Right lung (tissue), 5 donors: ENCODE measurements around the gene MYH14. TPM values are rescaled to one million over a fixed set of nuclear protein-coding genes. Genes with fewer than 3 reads are reported as not detected.

Source experiments
- DNase-seq, 2 donors: peaks; one replicate each; pipeline ENCODE4 v3.0.0-alpha.2; 2013
- polyA plus RNA-seq, 5 donors: library from polyadenylated mRNA; unstranded; fragments of 120-200 nt; gene quantifications; one replicate each; pipeline versions ENCODE4 v1.2.1 to v1.2.3, GENCODE V29; 2013; ENCODE audit warnings: inconsistent platforms in 1 of 5, low replicate concordance in 1 of 5; ENCODE audit not compliant: insufficient read length in 5 of 5, insufficient read depth in 1 of 5

The MYH14 gene
- polyA plus RNA-seq, 5 donors: 30.6 to 77.6 (median 45.7) TPM

DNA sequence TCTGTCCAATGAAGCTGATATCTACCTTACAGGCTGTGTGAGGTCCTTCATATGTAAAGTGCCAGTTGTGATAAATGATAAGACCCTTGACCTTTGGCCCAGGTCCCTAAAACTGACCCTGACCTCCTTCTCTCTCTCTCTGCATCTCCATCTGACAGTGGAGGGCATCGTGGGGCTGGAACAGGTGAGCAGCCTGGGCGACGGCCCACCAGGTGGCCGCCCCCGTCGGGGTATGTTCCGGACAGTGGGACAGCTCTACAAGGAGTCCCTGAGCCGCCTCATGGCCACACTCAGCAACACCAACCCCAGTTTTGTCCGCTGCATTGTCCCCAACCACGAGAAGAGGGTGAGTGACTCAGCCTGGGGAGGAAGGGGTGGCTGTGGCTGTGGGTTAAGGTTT lies 53.7 kb downstream of the MYH14 start:
- DNase-seq: no peak

DNA sequence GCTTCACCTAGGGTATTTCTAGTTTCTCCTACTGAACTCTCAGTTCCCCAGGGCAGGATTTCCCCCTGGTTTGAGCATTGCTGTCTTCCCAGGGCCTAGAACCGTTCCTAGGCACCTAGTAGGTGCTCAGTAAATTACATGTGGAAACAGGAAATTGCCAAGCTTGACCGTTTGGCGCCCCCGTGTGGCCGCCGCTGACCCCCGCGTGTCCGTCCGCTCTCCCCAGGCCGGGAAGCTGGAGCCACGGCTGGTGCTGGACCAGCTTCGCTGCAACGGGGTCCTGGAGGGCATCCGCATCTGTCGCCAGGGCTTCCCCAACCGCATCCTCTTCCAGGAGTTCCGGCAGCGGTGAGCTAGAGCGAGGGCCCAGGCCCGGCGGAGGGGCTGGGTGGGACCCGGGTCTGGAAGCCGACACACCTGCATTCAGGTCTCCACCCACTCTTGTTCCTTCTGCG lies 55.5 kb downstream of the MYH14 start:
- peak; percentile 13 to 20 for DNase-seq

DNA sequence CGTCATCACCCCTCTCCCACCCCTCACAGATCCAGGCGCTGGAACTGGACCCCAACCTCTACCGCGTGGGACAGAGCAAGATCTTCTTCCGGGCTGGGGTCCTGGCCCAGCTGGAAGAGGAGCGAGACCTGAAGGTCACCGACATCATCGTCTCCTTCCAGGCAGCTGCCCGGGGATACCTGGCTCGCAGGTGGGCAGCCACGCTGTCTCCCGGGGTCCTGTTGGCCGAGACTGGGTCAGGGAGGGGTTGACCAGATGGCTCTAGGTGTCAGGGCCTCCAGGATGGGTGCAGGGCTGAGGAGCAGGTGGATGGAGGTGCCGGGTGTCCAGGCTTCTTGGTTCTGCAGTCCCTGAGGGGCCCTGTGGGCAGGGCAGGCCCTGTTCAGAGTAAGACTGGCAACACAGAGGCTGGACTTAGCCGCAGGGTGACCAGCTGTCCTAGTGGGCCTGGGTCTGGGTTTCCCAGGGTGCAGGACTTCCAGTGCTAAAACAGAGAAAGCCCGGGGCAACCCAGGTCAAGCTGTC lies 58.1 kb downstream of the MYH14 start:
- no peak for DNase-seq

DNA sequence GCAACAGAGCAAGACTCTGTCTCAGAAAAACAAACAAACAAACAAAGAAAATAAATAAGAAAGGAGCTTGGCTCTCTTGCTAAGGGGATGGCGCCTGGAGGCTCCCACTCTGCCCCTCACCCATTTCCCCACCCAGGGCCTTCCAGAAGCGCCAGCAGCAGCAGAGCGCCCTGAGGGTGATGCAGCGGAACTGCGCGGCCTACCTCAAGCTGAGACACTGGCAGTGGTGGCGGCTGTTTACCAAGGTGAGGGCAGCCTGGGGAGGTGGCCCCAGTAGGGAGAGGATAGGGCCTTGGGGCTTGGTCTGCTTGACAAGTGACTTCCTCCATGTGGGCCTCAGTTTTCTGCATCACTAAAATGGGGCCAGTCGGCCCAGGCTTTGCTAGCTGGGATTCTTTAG lies 59.8 kb downstream of the MYH14 start:
- no peak for DNase-seq

DNA sequence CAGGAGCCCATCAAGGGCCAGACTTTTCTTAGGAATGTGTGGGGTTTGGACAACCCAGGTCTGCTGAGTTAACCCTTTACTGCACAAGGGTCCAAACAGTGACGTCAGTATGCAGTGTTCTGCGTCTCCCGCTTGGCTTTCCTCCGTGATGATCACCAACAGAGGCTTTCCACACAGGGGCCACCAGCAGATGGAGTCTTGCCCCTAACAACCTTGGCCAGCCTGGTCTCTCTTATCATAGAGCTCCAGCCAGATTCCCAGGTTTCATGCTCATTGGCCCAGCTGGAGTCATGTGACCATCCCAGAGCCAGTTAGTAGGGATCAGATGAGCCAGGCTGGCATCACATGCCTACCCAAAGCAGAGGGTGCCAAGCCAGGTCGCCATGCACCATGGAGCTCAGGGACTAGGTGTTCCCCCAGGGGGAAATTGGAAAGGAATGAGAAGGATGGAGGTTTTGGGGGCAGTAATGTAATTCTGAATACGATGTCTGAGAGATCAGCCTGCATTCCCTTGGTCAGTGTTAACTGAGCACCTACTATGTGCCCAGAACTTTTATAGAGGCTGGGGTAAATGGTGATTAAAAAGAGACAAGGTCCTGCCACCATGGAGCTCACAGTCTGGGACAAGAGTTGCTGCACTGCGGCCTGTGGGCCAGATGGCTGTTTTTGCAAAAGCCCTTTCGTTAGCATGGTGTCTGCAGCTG lies 61.2 kb downstream of the MYH14 start:
- DNase-seq: no peak

DNA sequence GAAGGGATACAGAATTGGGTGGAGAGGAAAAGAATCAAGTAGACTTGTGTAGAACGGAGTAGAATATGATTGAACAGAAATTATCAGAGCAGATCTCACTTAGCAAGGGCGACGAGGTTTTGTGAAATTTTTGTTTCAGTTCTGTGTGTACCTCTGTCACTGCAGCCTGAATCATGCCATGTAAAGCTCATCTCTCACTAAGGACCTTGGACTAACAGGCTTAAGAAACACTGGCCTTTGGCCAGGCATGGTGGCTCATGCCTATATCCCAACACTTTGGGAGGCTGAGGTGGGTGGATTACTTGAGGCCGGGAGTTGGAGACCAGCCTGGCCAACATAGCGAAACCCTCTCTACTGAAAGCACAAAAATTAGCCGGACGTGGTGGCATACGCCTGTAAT lies 62.6 kb downstream of the MYH14 start:
- DNase-seq: no peak

DNA sequence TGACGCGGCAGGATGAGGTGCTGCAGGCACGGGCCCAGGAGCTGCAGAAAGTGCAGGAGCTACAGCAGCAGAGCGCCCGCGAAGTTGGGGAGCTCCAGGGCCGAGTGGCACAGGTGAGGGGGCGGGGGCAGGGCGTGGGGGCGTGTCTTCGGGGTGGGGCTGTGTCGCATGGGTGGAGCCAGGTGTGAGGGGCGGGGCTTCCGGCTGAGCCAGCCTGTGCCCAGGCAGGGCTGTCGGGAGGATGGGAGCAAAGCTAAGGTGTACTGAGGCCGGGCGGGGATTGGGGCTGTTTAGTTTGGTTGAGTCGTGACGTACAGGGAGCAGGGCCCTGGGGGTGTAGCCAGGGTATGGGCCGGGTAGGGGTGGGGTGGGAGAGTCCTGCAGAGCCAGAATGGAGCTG lies 63.5 kb downstream of the MYH14 start:
- no peak for DNase-seq

DNA sequence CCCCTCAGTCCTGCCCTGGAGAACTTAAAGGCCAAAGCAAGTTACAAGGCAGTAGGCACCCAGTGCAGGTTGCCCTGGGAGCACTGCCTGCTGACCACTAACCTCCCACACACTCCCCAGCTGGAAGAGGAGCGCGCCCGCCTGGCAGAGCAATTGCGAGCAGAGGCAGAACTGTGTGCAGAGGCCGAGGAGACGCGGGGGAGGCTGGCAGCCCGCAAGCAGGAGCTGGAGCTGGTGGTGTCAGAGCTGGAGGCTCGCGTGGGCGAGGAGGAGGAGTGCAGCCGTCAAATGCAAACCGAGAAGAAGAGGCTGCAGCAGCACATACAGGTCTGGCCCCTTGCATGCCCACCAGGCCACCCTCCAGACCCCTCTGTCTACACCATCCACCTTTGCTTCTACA lies 64.6 kb downstream of the MYH14 start:
- no peak for DNase-seq

DNA sequence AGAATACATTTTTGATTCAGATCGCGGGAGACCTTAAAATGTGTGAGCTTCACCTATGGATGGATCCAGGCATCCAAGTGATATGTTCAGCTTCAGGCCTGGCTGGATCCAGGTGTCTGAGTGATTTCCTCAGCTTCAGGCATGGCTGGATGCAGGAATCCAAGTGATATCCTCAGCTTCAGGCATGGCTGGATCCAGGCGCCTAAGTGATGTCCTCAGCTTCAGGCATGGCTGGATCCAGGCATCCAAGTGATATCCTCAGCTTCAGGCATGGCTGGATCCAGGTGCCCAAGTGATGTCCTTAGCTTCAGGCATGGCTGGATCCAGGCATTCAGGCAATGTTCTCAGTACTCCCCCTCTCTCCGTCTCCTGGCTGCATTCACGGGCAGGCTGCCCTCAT lies 65.1 kb downstream of the MYH14 start:
- DNase-seq: no peak

DNA sequence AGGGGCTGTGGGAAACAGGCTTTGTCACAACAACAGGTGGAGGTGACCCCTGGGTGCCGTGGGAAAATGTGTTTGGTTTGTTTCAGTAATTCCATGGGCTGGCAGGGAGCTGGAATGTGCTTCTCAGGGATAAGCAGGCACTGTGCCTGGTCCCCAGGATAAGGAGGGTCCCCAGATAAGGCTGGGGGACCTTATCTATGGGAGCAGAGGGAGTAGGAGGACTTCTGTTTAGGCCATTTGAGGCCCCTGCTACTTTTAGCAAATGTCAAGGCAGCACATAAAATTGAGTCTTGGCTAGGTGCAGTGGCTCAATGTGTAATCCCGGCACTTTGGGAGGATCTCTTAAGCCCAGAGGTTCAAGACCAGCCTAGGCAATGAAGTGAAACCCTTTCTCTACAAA lies 66.2 kb downstream of the MYH14 start:
- no peak for DNase-seq

DNA sequence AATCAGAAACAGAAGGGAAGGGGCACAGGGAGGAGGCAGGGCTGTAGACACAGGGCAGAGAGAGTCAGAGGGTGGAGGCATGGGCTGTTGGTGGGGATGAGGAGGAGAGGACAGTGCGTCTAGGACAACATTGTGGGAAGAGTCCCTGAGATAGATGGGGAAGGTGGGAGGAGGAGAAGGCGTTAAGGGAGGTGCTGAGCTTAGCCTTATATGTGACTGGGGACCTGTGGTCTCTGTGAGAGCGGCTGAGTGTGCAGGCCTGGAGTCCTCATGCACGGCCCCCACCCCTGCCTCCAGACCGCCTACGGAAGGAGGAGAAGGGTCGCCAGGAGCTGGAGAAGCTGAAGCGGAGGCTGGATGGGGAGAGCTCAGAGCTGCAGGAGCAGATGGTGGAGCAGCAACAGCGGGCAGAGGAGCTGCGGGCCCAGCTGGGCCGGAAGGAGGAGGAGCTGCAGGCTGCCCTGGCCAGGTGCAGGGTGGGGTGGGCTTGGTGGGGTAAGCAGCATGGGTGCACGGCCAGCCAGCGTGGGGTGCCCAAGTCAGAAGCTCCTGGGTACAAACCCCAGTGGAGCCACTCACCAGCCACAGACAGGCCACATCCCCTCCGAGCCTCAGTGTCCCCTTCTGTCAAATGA lies 69.0 kb downstream of the MYH14 start:
- no peak for DNase-seq

DNA sequence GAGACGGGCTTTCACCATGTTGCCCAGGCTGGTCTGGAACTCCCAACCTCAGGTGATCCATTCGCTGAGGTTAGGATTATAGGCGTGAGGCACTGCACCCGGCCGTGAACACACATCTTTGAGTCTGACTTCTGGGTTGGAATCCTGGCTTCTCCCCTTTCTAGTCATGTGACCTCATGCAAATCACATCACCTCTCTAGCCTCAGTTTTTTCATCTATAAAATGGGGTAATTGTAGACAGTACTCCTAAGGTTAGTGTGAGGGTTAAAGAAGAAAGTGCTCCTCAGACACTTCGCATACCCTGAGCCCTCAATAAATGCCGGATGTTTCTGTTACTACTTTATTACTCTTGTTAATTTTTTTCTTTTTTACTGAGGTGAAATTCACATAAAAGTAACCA lies 70.4 kb downstream of the MYH14 start:
- no peak for DNase-seq

DNA sequence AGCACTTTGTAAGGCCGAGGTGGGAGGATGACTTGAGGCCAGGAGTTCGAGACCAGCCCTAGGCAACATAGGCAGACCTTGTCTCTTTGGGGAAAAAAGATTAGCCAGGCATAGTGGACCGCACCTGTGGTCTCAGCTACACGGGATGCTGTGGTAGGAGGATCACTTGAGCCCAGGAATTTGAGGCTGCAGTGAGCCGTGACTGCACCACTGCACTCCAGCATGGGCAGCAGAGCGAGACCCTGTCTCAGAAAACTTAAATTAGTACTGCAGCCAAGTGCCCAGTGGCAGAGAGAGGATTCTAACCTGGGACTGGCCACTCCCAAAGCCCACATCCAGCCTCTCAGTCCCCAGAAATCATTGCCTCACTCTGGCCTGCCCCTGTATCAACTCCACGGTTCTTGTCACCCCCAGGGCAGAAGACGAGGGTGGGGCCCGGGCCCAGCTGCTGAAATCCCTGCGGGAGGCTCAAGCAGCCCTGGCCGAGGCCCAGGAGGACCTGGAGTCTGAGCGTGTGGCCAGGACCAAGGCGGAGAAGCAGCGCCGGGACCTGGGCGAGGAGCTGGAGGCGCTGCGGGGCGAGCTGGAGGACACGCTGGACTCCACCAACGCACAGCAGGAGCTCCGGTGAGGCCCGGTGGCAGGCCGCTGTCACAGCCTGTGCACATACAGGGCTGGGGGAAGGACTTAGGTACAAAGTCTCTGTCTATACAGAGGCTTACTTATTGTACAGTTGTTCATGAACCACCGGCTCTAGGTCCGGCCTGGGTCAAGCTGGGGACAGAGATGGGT lies 72.4 kb downstream of the MYH14 start:
- no peak for DNase-seq

DNA sequence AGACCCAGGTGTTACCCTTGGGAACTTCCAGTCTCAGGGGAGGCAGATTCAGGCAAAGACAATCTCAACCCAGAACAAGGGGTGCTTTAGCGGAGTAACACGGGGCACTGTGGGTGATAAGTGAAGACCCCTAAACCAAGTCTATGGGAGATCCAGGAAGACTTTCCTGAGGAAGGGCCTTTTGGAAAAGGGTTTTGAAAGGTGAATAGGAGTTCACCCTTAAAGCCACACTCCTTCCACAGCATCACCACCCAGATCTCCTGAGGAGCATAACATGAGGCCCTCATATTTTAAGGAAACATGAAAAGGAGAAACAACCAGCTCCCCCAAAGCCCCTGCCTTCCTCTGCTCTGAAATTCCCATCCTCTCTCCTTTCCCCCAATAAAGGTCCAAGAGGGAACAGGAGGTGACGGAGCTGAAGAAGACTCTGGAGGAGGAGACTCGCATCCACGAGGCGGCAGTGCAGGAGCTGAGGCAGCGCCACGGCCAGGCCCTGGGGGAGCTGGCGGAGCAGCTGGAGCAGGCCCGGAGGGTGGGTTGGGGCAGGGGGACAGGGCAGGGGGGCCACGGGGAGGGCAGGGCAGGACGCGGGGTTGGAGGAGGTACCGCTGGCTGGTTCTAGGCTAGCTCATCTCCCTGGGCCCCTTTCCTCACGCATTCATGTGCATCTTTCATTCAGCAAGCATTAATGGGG lies 73.1 kb downstream of the MYH14 start:
- no peak for DNase-seq

DNA sequence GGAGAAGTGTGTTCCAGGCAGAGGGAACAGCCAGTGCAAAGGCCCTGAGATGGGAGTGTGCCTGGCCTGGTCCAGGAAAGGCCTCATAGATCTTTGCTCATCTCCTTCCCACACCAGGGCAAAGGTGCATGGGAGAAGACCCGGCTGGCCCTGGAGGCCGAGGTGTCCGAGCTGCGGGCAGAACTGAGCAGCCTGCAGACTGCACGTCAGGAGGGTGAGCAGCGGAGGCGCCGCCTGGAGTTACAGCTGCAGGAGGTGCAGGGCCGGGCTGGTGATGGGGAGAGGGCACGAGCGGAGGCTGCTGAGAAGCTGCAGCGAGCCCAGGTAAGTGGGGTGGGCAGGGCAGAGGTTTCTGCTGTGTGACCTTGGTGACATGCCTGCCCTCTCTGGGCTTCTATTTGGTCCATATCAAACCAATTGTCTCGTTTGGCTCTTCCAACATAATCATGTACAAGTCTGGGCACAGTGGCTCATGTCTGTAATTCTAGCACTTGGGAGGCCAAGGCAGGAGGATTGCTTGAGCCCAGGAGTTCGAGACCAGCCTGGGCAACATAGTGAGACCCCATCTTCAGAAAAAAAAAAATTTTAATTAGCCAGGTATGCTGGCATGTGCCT lies 74.7 kb downstream of the MYH14 start:
- DNase-seq: no peak

DNA sequence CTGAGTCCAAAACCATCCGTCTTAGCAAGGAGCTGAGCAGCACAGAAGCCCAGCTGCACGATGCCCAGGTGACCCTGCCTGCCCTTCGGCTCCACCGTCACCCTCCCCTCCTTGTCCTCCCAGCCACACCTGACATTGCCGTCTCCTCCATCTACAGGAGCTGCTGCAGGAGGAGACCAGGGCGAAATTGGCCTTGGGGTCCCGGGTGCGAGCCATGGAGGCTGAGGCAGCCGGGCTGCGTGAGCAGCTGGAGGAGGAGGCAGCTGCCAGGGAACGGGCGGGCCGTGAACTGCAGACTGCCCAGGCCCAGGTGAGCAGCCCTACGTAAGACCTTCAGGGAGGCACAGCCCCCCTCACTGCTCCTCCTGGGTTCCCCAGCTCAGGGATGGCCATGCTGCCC lies 76.7 kb downstream of the MYH14 start:
- no peak for DNase-seq

DNA sequence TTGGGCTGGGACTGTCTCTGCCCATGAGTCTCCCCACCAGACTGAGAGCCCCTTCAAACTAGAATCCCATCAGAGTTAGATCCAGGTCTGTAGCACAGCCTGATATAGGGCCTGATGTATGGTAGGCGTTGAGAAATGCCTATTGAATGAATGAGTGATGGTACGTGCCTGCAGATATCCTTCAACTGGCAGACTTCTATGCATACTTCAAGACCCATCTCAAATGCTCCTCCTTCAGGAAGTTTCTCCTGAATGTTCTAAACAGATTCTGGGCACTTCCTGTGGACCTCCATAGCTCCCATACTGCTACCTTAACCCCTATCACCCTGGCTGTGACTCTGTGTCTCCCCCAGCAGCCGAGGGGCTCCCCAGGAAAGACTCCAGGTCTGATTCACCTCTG lies 77.6 kb downstream of the MYH14 start:
- no peak for DNase-seq

DNA sequence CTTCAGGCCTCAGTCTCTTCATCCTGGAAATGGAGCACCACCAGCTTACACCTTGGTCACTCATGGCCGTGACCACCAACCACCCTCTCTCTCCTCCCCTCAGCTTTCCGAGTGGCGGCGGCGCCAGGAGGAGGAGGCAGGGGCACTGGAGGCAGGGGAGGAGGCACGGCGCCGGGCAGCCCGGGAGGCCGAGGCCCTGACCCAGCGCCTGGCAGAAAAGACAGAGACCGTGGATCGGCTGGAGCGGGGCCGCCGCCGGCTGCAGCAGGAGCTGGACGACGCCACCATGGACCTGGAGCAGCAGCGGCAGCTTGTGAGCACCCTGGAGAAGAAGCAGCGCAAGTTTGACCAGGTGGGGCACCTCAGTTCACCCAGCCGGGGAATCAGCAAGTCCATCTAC lies 78.1 kb downstream of the MYH14 start:
- DNase-seq: no peak

DNA sequence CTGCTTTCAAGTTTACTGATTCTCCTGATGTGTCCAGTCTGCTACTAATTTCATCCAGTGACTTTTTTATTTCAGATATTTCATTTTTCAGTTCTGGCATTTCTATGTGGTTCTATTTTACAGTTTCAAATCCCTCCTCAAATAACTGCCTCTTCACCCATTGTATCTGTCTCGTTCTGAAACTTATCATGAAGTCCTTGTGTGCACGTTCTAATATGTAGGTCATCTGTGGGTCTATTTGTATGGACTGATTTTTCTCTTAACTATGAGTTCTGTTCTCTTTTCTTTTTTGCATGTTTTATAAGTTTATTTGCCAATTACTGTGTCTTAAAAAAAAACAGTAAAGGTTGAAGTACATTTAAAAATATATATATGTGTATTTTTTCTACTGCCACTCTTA lies 82.4 kb downstream of the MYH14 start:
- no peak for DNase-seq

DNA sequence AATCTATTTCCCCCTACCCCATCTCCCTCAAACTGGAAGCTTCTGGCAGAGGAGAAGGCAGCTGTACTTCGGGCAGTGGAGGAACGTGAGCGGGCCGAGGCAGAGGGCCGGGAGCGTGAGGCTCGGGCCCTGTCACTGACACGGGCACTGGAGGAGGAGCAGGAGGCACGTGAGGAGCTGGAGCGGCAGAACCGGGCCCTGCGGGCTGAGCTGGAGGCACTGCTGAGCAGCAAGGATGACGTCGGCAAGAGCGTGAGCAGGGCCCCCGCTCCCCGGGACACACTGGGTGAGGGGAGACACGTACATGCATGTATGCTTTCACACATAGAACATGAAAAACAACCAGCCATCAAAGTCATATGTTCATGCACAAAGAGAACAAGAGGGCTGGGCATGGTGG lies 83.0 kb downstream of the MYH14 start:
- DNase-seq: no peak

DNA sequence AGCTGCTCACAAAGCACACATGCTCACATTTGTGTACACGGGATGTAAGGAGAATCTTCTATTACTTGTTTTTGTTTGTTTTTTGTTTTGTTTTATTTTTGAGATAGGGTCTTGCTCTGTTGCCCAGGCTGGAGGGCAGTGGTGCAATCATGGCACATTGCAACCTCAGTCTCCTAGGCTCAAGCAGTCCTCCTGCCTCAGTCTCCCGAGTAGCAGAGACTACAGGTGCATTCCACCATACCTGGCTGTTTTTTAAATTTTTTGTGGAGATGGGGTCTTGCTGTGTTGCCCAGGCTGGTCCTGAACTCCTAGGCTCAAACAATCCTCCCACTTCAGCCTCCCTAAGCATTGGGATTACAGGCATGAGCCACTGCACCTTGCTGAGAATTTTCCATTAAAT lies 83.9 kb downstream of the MYH14 start:
- DNase-seq: no peak

DNA sequence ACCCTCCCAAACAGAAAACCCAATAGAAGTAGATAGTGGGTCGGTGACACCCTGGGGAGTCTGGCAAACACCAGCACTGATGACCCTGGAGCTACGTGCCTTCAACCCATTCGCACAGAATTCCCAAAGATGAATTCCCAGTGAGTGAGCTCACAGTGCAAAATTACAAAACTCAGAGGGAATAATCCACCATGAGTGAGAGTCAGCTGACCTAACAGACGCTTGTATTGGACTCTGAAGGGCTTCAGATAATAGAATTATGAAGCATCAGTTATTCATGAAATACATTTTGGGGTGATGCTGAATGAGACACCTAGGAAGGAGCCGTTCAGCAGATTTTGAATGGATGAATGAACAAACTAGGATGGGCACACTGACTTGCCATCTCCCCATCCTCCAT lies 85.5 kb downstream of the MYH14 start:
- DNase-seq: no peak
